ENCODE data around the gene DOK6.

Gene DOK6

GRCh38 chr18:69725855-69726508 is 325.3 kb downstream of the DOK6 start:
- in situ Hi-C loops (cut with HindIII; ENCODE audit: low pct_unique_long_range_greater_than_20kb, low sequenced_read_pairs): no loop called here
- DNase-seq (ENCODE audit: low read depth in 1 of 2, low spot score in 1 of 2): no peak
- TF ChIP-seq JUND (IDR thresholded peaks at IDR 0.05; ENCODE audit: low read depth): no peak

- in situ Hi-C loops (cut with HindIII; ENCODE audit: low pct_unique_long_range_greater_than_20kb, low sequenced_read_pairs): no loop called here
- DNase-seq (ENCODE audit: low read depth in 1 of 2, low spot score in 1 of 2): no peak
- no peak for TF ChIP-seq JUND (IDR thresholded peaks at IDR 0.05; ENCODE audit: low read depth)
Observed at GRCh38 chr18:69727912-69728572, 327.4 kb downstream of the DOK6 start.

GRCh38 chr18:69730664-69731063 is 330.0 kb downstream of the DOK6 start:
- in situ Hi-C loops (cut with HindIII; ENCODE audit: low pct_unique_long_range_greater_than_20kb, low sequenced_read_pairs): no loop called here
- no peak for TF ChIP-seq JUND (IDR thresholded peaks at IDR 0.05; ENCODE audit: low read depth)
- DNase-seq (ENCODE audit: low read depth in 1 of 2, low spot score in 1 of 2): no peak

GRCh38 chr18:69734536-69734935 is 333.8 kb downstream of the DOK6 start:
- in situ Hi-C loops (cut with HindIII; ENCODE audit: low pct_unique_long_range_greater_than_20kb, low sequenced_read_pairs): no loop called here
- TF ChIP-seq JUND (IDR thresholded peaks at IDR 0.05; ENCODE audit: low read depth): no peak
- no peak for DNase-seq (ENCODE audit: low read depth in 1 of 2, low spot score in 1 of 2)

GRCh38 chr18:69736730-69737129 is 336.0 kb downstream of the DOK6 start:
- in situ Hi-C loops (cut with HindIII; ENCODE audit: low pct_unique_long_range_greater_than_20kb, low sequenced_read_pairs): no loop called here
- no peak for DNase-seq (ENCODE audit: low read depth in 1 of 2, low spot score in 1 of 2)
- TF ChIP-seq JUND (IDR thresholded peaks at IDR 0.05; ENCODE audit: low read depth): no peak

GRCh38 chr18:69737851-69738250 is 337.2 kb downstream of the DOK6 start:
- no peak for DNase-seq (ENCODE audit: low read depth in 1 of 2, low spot score in 1 of 2)
- no peak for TF ChIP-seq JUND (IDR thresholded peaks at IDR 0.05; ENCODE audit: low read depth)
- in situ Hi-C loops (cut with HindIII; ENCODE audit: low pct_unique_long_range_greater_than_20kb, low sequenced_read_pairs): no loop called here

- DNase-seq (ENCODE audit: low read depth in 1 of 2, low spot score in 1 of 2): no peak
- in situ Hi-C loops (cut with HindIII; ENCODE audit: low pct_unique_long_range_greater_than_20kb, low sequenced_read_pairs): no loop called here
- TF ChIP-seq JUND (IDR thresholded peaks at IDR 0.05; ENCODE audit: low read depth): no peak
Observed at GRCh38 chr18:69747388-69747787, 346.7 kb downstream of the DOK6 start.

GRCh38 chr18:69752737-69753380 is 352.2 kb downstream of the DOK6 start:
- no peak for TF ChIP-seq JUND (IDR thresholded peaks at IDR 0.05; ENCODE audit: low read depth)
- in situ Hi-C loops (cut with HindIII; ENCODE audit: low pct_unique_long_range_greater_than_20kb, low sequenced_read_pairs): no loop called here
- DNase-seq (ENCODE audit: low read depth in 1 of 2, low spot score in 1 of 2): peak in 1 of 2 experiments; percentile 15

GRCh38 chr18:69754108-69754507 is 353.4 kb downstream of the DOK6 start:
- DNase-seq (ENCODE audit: low read depth in 1 of 2, low spot score in 1 of 2): no peak
- in situ Hi-C loops (cut with HindIII; ENCODE audit: low pct_unique_long_range_greater_than_20kb, low sequenced_read_pairs): no loop called here
- no peak for TF ChIP-seq JUND (IDR thresholded peaks at IDR 0.05; ENCODE audit: low read depth)

GRCh38 chr18:69755041-69755440 is 354.4 kb downstream of the DOK6 start:
- TF ChIP-seq JUND (IDR thresholded peaks at IDR 0.05; ENCODE audit: low read depth): no peak
- in situ Hi-C loops (cut with HindIII; ENCODE audit: low pct_unique_long_range_greater_than_20kb, low sequenced_read_pairs): no loop called here

GRCh38 chr18:69755856-69756496 is 355.3 kb downstream of the DOK6 start:
- TF ChIP-seq JUND (IDR thresholded peaks at IDR 0.05; ENCODE audit: low read depth): no peak
- in situ Hi-C loops (cut with HindIII; ENCODE audit: low pct_unique_long_range_greater_than_20kb, low sequenced_read_pairs): no loop called here

More at GRCh38 chr18:69755041-69755440, 354.4 kb downstream of the DOK6 start:
- DNase-seq (ENCODE audit: low read depth in 1 of 2, low spot score in 1 of 2): no peak

GRCh38 chr18:69757733-69758132 is 357.0 kb downstream of the DOK6 start:
- TF ChIP-seq JUND (IDR thresholded peaks at IDR 0.05; ENCODE audit: low read depth): no peak
- in situ Hi-C loops (cut with HindIII; ENCODE audit: low pct_unique_long_range_greater_than_20kb, low sequenced_read_pairs): no loop called here
- no peak for DNase-seq (ENCODE audit: low read depth in 1 of 2, low spot score in 1 of 2)

More at GRCh38 chr18:69755856-69756496, 355.3 kb downstream of the DOK6 start:
- DNase-seq (ENCODE audit: low read depth in 1 of 2, low spot score in 1 of 2): no peak

GRCh38 chr18:69758458-69758857 is 357.8 kb downstream of the DOK6 start:
- no peak for TF ChIP-seq JUND (IDR thresholded peaks at IDR 0.05; ENCODE audit: low read depth)
- DNase-seq (ENCODE audit: low read depth in 1 of 2, low spot score in 1 of 2): no peak
- in situ Hi-C loops (cut with HindIII; ENCODE audit: low pct_unique_long_range_greater_than_20kb, low sequenced_read_pairs): no loop called here

Data from T47D (cell line).